Inflammatory macrophage treated with lipopolysaccharide for 1 hour (primary cell): ENCODE results near the gene CORIN.
"Not testable (repeated sequence)": the region's sequence is repeated elsewhere in the genome, so short reads cannot be mapped to it uniquely, and the experiment has no call there.

Source experiments
- DNase-seq, 2 donors: peaks; one replicate each; pipeline ENCODE4 v3.0.0-alpha.2; 2020 to 2022

Gene CORIN

GRCh38 chr4:47553329-47554125, 284.3 kb downstream of the CORIN start:
- DNase-seq = no peak

- no peak for DNase-seq
These were observed 286.2 kb downstream of the CORIN start for GRCh38 chr4:47551682-47552081.

- DNase-seq = no peak
These were observed 286.8 kb downstream of the CORIN start for GRCh38 chr4:47550899-47551548.

GRCh38 chr4:47550357-47550756, 287.5 kb downstream of the CORIN start:
- DNase-seq = not testable (repeated sequence)
